Subcutaneous preadipocyte (primary cell): ENCODE measurements around the gene CASQ2. TPM values are rescaled to one million over a fixed set of nuclear protein-coding genes. Genes with fewer than 3 reads are reported as not detected.

Experiments used
- total RNA-seq: library from RNA; depleted of rRNA; stranded (reverse); fragments of >200 nt; gene quantifications from 2 replicates; pipeline ENCODE4 v1.2.3, GENCODE V29; 2012

Gene CASQ2
- total RNA-seq = not detected in 2 replicates

GRCh38 chr1:115768549-115768948 is at the start of gene CASQ2:
TSS of gene CASQ2 (minus strand) at chr1:115768714. CDS start at chr1:115768541, 173 bp downstream.

Other genes with a start within 250 kb of the CASQ2 start
- gene VANGL1, start 126.7 kb downstream of the CASQ2 start, total RNA-seq = 11.8 and 15.2 TPM in 2 replicates
- gene NHLH2, start 72.4 kb upstream of the CASQ2 start, total RNA-seq = not detected in 2 replicates
- gene SLC22A15, start 207.8 kb upstream of the CASQ2 start, total RNA-seq = 7.0 and 8.1 TPM in 2 replicates